Measurements from ENCODE around the gene WDR26.
"Not testable (repeated sequence)": the region's sequence is repeated elsewhere in the genome, so short reads cannot be mapped to it uniquely, and the experiment has no call there.

Gene WDR26

DNA sequence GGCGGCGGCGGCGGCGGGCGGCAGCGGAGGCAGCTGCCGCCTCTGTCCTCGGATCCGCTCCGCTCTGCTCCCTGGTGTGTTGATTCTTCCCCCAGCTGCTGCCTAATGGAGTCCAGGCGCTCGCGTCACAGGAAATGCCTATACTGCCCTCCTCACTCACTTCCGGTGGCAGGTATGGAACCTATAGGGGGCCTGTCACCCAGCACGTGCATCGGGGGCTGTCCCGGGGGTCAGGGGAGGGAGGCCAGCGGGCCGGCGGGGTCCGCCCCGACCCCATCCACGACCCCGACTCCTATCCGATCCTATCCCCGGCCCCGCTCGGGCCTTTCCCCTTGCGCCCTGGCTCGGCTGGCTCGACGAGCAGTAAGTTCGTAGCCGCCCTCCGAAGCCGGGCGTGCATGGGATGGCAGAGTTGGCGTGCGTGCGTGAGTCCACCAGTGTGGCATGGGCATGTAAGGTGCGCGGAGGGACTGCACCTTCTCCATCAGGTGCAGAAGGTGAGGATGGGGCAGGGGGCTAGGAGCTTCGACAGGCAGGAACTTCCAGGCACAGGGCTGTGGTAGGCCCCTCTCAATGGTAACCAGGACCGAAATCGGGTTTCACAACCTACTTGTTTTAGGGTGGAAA, at the start of gene WDR26:
Gene WDR26, minus strand, starts transcription at position 107 of the 627 bp plus-strand sequence.
- DNase-seq = peak; percentile 91

DNA sequence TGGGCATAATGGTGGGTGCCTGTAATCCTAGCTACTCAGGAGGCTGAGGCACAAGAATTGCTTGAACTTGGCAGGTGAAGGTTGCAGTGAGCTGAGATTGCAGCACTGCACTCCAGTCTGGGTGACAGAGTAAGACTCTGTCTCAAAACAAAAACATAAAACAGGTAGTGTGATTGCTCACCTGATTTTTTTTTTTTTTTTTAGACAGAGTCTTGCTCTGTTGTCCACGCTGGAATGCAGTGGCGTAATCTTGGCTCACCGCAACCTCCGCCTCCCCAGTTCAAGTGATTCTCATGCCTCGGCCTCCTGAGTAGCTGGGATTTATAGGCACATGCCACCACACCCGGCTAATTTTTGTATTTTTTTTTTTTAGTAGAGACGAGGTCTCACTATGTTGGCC, 48.6 kb upstream of the WDR26 start:
- not testable (repeated sequence) for DNase-seq

- no peak for DNase-seq
Measured at GRCh38 chr1:224482619-224483018, 48.0 kb upstream of the WDR26 start.

DNA sequence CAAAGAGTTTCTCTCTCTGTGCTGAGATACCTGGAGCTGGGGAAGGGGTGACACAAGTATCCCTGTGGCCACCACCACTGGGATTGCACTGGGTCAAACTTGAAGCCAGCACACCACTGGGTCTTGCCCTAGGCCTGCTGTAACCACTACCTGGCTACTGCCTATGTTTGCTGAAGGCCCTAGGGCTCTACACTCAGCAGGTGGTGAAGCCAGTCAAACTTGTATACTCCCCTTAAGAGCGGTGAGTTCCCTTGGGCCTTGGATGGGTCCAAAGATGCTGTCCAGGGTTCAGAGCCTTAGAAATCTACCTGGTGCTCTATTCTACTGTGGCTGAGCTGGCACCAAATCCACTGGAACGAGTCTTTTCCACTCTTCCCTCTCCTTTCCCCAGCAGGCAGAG, 47.0 kb upstream of the WDR26 start:
- DNase-seq = no peak

- not testable (repeated sequence) for DNase-seq
Measured at GRCh38 chr1:224480888-224481459, 46.4 kb upstream of the WDR26 start.

- not testable (repeated sequence) for DNase-seq
Measured at GRCh38 chr1:224480200-224480599, 45.6 kb upstream of the WDR26 start.

GRCh38 chr1:224472806-224473205, 38.2 kb upstream of the WDR26 start:
- DNase-seq = no peak

- DNase-seq = no peak
Measured at GRCh38 chr1:224466154-224466553, 31.6 kb upstream of the WDR26 start.

DNA sequence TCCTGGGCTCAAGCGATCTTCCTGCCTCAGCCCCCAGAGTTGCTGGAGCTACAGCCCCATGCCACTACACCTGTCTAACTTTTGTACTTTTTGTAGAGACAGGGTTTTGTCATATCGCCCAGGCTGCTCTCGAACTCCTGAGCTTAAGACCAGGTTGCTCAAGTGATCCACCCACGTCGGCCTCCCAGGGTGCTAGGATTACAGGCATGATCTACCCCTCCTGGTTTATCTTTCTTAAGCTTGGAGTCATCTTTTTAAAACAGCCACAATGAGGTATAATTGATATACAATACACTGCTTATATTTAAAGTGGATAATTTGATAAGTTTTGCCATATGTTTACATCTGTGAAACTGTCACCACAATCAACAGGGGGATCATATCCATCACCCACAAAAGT, 25.4 kb upstream of the WDR26 start:
- no peak for DNase-seq

DNA sequence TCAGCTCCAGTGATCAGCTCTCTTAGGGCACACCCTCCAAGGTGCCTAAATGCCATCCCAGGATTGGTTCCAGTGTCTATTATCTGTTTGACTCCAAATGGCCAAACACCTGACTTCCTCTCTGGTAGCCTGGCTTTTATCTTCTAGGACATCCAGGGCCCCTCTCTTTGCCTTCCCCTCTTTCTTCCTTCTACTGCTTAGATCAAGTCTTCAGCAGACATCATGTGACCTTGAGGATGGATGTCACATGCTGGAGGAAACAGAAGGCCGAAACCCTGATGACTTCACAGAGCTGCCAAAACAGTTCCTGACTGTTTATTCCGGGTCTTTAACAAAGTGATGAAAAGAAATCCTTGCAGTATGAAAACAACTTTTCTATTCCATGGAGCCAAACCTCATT, 24.4 kb upstream of the WDR26 start:
- DNase-seq = no peak

DNA sequence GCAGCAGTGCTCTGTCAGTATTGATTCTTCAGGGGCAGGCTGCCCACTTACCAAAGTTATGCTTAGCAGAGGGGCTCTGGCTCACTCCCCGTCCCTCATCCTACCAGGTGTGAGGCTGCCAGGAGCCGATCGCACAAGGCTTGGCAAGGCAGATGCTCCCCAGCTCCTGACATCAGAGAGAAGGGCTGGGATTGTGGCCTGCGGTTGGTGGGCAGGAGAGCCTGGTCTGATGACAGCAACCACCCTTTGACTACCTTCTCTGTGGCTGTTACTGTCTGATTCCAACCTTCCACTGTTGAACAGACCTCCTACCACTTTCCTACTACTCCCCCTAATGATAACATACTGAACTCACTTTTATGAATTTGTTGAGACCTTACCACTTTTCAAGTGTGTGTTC, 23.7 kb upstream of the WDR26 start:
- no peak for DNase-seq

DNA sequence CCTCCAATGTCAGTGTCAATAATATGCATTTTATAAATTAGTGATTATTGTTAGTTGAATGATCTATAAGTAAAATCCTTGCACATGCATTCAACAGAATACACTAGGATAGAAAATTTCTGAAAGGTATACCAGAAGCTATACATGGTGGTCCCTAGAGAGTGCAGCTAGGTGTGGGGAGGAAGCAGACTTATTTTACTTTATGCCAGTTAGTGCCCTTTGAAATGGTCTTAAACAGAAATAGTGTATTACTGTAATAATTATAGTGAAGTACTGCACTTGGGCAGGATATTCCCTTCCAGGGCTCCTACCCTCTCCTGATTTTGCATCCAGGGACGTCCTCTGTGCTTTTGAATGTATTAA, 23.2 kb upstream of the WDR26 start:
- no peak for DNase-seq

DNA sequence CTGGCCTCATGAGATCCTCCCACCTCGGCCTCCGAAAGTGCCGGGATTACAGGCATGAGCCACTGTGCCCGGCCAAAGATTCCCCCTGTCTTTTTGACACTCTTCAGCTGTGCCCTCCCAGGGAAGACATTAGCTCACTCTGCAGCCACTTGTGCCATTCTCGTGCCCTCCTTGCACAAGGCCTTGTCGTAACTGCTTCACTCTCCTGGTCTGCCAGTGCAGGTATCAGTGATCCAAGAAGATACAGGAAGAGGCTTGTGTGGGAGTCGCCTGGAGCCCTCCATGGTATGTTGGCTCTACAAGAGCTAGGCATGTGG, 22.0 kb upstream of the WDR26 start:
- DNase-seq = no peak

DNA sequence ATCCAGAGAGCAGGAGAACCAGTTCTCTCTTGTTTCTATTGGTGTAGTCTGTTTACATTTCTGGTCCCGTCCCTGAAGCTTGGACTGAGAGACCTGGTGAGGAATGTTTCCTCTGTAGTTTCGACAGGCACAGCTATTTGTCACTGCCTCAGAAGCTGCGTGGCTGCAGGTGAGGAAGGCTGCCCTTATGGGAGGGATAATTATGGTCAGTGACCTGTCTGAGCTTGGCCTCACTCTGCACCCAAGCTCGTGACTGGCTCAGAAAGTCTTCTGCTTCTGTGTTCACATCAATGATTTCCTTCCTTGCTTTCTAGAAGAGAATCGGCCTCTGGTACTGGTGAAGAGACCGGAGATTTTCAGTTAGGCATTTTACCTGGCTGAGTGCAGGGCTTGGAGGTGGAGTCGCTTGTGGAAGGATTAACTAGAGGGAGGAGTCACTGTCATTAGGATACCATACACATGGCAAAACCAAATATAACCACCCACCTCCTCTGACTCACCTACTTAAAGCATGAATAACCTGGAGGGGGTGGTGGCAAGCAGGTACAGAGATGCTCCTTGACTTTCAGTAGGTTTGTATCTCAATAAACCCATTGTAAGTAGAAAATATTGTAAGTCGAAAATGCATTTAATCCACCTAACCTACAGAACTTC, 19.9 kb upstream of the WDR26 start:
- no peak for DNase-seq

- DNase-seq = no peak
Measured at GRCh38 chr1:224450561-224451350, 16.2 kb upstream of the WDR26 start.

DNA sequence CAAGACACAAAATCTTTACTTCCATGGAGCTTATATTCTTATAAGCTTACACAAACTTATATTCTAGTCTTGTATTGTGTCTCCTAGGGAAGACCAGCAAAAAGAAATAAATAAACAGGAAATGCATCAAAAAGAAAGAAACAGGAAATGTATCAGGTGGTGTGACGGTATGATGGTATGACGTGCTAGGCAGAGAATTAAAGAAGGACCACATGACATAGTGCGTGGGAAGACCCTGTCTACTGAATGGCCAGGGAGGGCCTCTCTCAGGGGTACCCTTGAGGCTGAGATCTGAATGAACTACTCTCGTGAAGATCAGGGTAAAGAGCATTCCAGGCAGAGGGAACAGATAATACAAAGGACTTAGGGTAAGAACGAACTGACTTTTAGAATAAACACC, 15.6 kb upstream of the WDR26 start:
- no peak for DNase-seq

DNA sequence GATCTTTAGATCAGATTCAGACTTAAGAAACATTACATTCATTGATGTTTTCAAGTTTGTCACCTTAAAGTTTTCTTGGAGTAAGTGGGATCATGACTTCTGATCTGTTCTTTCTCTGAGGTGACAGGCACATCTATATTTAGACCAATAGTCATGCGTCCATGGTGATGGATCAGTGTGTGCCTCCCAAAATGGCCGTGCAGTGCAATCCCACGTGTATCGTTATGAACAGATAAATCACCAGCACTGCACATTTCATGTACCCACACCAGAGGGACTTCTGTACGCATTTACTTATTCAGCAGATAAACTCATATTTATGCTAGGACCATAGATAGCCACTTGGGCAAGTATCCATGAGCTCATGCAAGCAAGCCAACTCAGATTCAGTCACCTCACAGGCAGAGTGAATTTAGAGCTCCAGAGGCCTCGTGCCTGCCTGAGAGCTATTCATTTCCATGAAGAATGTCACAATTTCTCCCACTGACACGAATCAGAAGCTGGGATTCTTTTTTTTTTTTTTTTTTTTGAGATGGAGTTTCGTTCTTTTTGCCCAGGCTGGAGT, 13.9 kb upstream of the WDR26 start:
- DNase-seq = no peak

DNA sequence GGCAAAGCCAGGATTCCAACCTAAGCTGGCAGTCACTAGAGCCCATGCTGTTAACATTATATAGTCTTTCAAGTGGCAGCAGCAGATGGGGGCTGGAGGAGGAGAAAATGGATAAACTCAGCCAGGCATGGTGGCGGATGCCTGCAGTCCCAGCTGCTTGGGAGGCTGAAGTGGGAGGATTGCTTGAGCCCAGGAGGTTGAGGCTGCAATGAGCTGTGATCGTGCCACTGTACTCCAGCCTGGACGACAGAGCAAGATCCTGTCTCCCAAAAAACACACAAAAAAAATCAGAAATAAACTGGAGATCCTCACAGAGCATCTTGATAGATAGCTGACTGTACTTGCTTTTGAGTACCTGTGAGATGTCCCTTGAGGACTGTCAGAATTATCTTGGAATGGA, 13.4 kb upstream of the WDR26 start:
- no peak for DNase-seq

DNA sequence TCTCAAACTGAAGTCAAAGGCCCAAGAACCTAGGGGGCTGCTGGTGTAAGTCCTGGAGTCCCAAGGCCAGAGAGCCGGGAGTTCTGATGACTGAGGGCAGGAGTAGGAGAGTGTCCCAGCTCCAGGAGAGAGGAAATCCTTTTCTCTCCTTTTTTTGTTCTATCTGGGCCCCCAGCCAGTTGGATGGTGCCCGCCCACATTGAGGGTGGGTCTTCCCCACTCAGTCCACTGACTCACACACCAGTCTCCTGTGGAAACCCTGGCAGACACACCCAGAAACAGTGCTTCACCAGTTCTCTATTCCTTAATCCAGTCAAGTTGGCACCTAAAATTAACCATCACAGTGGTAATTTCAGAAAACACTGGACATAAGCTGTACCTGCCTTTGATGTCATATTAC, 12.7 kb upstream of the WDR26 start:
- no peak for DNase-seq

GRCh38 chr1:224438989-224439388, 4.4 kb upstream of the WDR26 start:
- DNase-seq = no peak

DNA sequence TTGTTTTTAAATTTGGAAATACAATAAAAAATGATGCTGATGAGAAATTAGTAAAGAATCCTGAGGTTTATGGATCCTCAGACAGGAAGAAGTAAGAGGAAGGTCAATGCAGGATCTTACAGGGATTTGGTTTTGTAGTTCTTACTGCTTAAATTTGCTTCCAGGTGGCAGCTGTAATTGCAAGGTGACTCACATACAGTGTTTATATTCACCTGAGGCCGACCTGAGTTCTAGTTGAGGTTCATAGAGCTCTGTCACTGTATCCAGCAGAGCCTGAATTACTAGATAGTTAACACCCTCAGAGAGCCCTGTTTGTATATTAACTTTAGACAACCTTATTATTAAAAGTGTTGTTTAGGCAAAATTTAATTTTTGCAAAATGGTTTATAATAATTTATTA, 1.4 kb upstream of the WDR26 start:
- DNase-seq = no peak

- DNase-seq = peak; percentile 41
Measured at GRCh38 chr1:224435318-224435763, 744 bp upstream of the WDR26 start.

Measured in left hindlimb (tissue), 1 donor.